Dermis microvascular lymphatic vessel endothelial cell (primary cell): Measurements from ENCODE around the gene VSIG10. TPM values are rescaled to one million over a fixed set of nuclear protein-coding genes. Genes with fewer than 3 reads are reported as not detected.
A peak's percentile ranks its signal among the peaks of the same experiment; 100 is the strongest.
"Not testable (repeated sequence)": the region's sequence is repeated elsewhere in the genome, so short reads cannot be mapped to it uniquely, and the experiment has no call there.

ENCODE experiments used
- DNase-seq, 2 donors: peaks; one replicate each; pipeline versions ENCODE4 v3.0.0 to v3.0.0-alpha.2; 2010; ENCODE audit warnings: low read depth in 2 of 2
- total RNA-seq: library from RNA; depleted of rRNA; stranded (reverse); fragments of >200 nt; gene quantifications from 2 replicates; pipeline ENCODE4 v1.2.1, GENCODE V29; 2014

Gene VSIG10
- total RNA-seq, 1 donor from 2014 or later: 48.5 TPM

GRCh38 chr12:118107694-118108093 is 3.9 kb upstream of the VSIG10 start:
- no peak for DNase-seq

- no peak for DNase-seq
Measured at GRCh38 chr12:118107011-118107410, 3.2 kb upstream of the VSIG10 start.

GRCh38 chr12:118103201-118103600 is 610 bp downstream of the VSIG10 start:
- DNase-seq: peak in 1 of 2 donors; percentile 29

GRCh38 chr12:118102609-118103008 is 1.2 kb downstream of the VSIG10 start:
- no peak for DNase-seq

- DNase-seq: peak in 1 of 2 donors; percentile 8
Measured at GRCh38 chr12:118102070-118102469, 1.7 kb downstream of the VSIG10 start.

GRCh38 chr12:118101051-118101450 is 2.8 kb downstream of the VSIG10 start:
- no peak for DNase-seq

- no peak for DNase-seq
Measured at GRCh38 chr12:118098911-118099671, 4.7 kb downstream of the VSIG10 start.

GRCh38 chr12:118098401-118098800 is 5.4 kb downstream of the VSIG10 start:
- DNase-seq: no peak

GRCh38 chr12:118094039-118094438 is 9.8 kb downstream of the VSIG10 start:
- no peak for DNase-seq

GRCh38 chr12:118089782-118090181 is 14.0 kb downstream of the VSIG10 start:
- no peak for DNase-seq

- DNase-seq: no peak
Measured at GRCh38 chr12:118082161-118082560, 21.6 kb downstream of the VSIG10 start.

- not testable (repeated sequence) for DNase-seq
Measured at GRCh38 chr12:118081521-118081920, 22.3 kb downstream of the VSIG10 start.

GRCh38 chr12:118073768-118074167 is 30.0 kb downstream of the VSIG10 start:
- no peak for DNase-seq

GRCh38 chr12:118070650-118071049 is 33.2 kb downstream of the VSIG10 start:
- no peak for DNase-seq

GRCh38 chr12:118068445-118068844 is 35.4 kb downstream of the VSIG10 start:
- no peak for DNase-seq

- DNase-seq: no peak
Measured at GRCh38 chr12:118065380-118065779, 38.4 kb downstream of the VSIG10 start.

GRCh38 chr12:118064608-118065007 is 39.2 kb downstream of the VSIG10 start:
- peak in 1 of 2 donors; percentile 19 for DNase-seq

GRCh38 chr12:118063576-118064391 is 40.0 kb downstream of the VSIG10 start:
- DNase-seq: peak; percentile 61 to 95

GRCh38 chr12:118061873-118062843 is 41.7 kb downstream of the VSIG10 start:
- DNase-seq: peak in 1 of 2 donors; percentile 44

- DNase-seq: peak; percentile 75 to 85
Measured at GRCh38 chr12:118061011-118061872, 42.6 kb downstream of the VSIG10 start, which contains the start of gene WSB2. TSS of gene WSB2 (minus strand) at chr12:118061179. CDS start at chr12:118061048, 131 bp downstream.
